GM23338 (cell line): Measurements from ENCODE around the gene MCU. TPM values are rescaled to one million over a fixed set of nuclear protein-coding genes. Genes with fewer than 3 reads are reported as not detected.
A peak's percentile ranks its signal among the peaks of the same experiment; 100 is the strongest.

Experiments used
- ATAC-seq: fragments of 200-7000 bp; cut with Tn5 transposase; 3 replicates; pipeline ENCODE4 v1.9.1; 2020
- DNase-seq: peaks from one replicate; pipeline ENCODE4 v3.0.0-alpha.2; 2015; ENCODE audit warnings: low spot score
- H2AFZ ChIP-seq: fragments of 200-600 bp; sonication (generic); 2 replicates; pipeline ENCODE4 v1.8.0; 2016; ENCODE audit warnings: antibody characterized with exemption, mild to moderate bottlenecking, moderate library complexity
- H3F3A ChIP-seq: fragments of 200-600 bp; sonication (generic); replicated peaks from 2 replicates; pipeline ENCODE4 v1.8.0; 2017; ENCODE audit warnings: antibody characterized with exemption, mixed run types, low read depth
- H3K27ac ChIP-seq: fragments of 200-600 bp; sonication (generic); 2 replicates; pipeline ENCODE4 v1.6.1; 2016; ENCODE audit warnings: low read depth
- H3K27me3 ChIP-seq: fragments of 200-600 bp; sonication (generic); 2 replicates; pipeline ENCODE4 v1.8.0; 2016; ENCODE audit warnings: mild to moderate bottlenecking, mixed run types, moderate library complexity; ENCODE audit not compliant: insufficient read depth
- H3K36me3 ChIP-seq: fragments of 200-600 bp; sonication (generic); 2 replicates; pipeline ENCODE4 v1.8.0; 2016; ENCODE audit warnings: mild to moderate bottlenecking; ENCODE audit not compliant: insufficient read depth
- H3K4me1 ChIP-seq: fragments of 200-600 bp; sonication (generic); 2 replicates; pipeline ENCODE4 v1.8.0; 2016; ENCODE audit warnings: mild to moderate bottlenecking, moderate library complexity; ENCODE audit not compliant: insufficient read depth
- H3K4me2 ChIP-seq: fragments of 200-600 bp; sonication (generic); 2 replicates; pipeline ENCODE4 v1.7.1; 2017; ENCODE audit warnings: mixed run types
- H3K4me3 ChIP-seq: fragments of 200-600 bp; sonication (generic); 2 replicates; pipeline ENCODE4 v1.6.1; 2016; ENCODE audit warnings: mixed run types
- H3K79me2 ChIP-seq: fragments of 200-600 bp; sonication (generic); replicated peaks from 2 replicates; pipeline ENCODE4 v1.8.0; 2017; ENCODE audit warnings: mild to moderate bottlenecking; ENCODE audit not compliant: insufficient read depth
- H3K9me2 ChIP-seq: fragments of 200-600 bp; sonication (generic); 2 replicates; pipeline ENCODE4 v1.8.0; 2017; ENCODE audit not compliant: insufficient read depth
- H4K20me1 ChIP-seq: fragments of 200-600 bp; sonication (generic); replicated peaks from 2 replicates; pipeline ENCODE4 v1.8.0; 2017; ENCODE audit warnings: mild to moderate bottlenecking; ENCODE audit not compliant: insufficient read depth
- H3K27ac Mint-ChIP-seq: 2 replicates; pipeline ENCODE4 v1.8.0; 2020; ENCODE audit warnings: inconsistent platforms, mild to moderate bottlenecking, moderate library complexity, mixed read lengths
- H3K27me3 Mint-ChIP-seq: 3 replicates; pipeline ENCODE4 v1.8.0; 2022; ENCODE audit warnings: low read depth, mild to moderate bottlenecking, moderate library complexity, mixed read lengths, inconsistent platforms; ENCODE audit not compliant: insufficient read depth, poor library complexity
- H3K36me3 Mint-ChIP-seq: 3 replicates; pipeline ENCODE4 v1.8.0; 2021; ENCODE audit warnings: low read depth, mild to moderate bottlenecking, inconsistent platforms, moderate library complexity, mixed read lengths
- H3K4me1 Mint-ChIP-seq: 3 replicates; pipeline ENCODE4 v1.8.0; 2020; ENCODE audit warnings: mild to moderate bottlenecking, inconsistent platforms, mixed read lengths
- H3K4me3 Mint-ChIP-seq: 3 replicates; pipeline ENCODE4 v1.8.0; 2021; ENCODE audit warnings: moderate library complexity, mild to moderate bottlenecking, inconsistent platforms, mixed read lengths
- H3K9me3 Mint-ChIP-seq: 3 replicates; pipeline ENCODE4 v1.8.0; 2020; ENCODE audit warnings: moderate library complexity, mild to moderate bottlenecking, inconsistent platforms, mixed read lengths
- CREB1 ChIP-seq: fragments of 250-450 bp; sonication (Bioruptor Pico); IDR thresholded peaks from 2 replicates; pipeline ENCODE4 v1.5.0; 2020; ENCODE audit warnings: low read depth, mild to moderate bottlenecking, moderate library complexity
- CTCF ChIP-seq, 2 experiments: fragments of 200-600 bp in 1 of 2; sonication (generic) in 1 of 2; conservative IDR thresholded peaks; 2 replicates each; pipeline versions ENCODE4 v1.5.1 to v1.6.1; 2016 to 2017; ENCODE audit warnings: antibody characterized with exemption in 2 of 2, low read depth in 2 of 2, mild to moderate bottlenecking in 2 of 2, moderate library complexity in 1 of 2
- ETS1 ChIP-seq: IDR thresholded peaks from 2 replicates; pipeline ENCODE4 v1.6.1; 2016; ENCODE audit warnings: antibody characterized with exemption
- EZH2phosphoT487 ChIP-seq: fragments of 200-600 bp; sonication (generic); IDR thresholded peaks from one replicate; pipeline ENCODE4 v1.8.1; 2018; ENCODE audit warnings: antibody characterized with exemption; ENCODE audit not compliant: unreplicated experiment
- JUNB ChIP-seq: IDR thresholded peaks from one replicate; pipeline ENCODE4 v1.6.1; 2016; ENCODE audit warnings: antibody characterized with exemption; ENCODE audit not compliant: unreplicated experiment
- REST ChIP-seq: IDR thresholded peaks from one replicate; pipeline ENCODE4 v1.6.1; 2018; ENCODE audit warnings: antibody characterized with exemption; ENCODE audit not compliant: unreplicated experiment
- ZNF331 ChIP-seq: fragments of 250-450 bp; sonication (Bioruptor Pico); IDR thresholded peaks from 2 replicates; pipeline ENCODE4 v1.5.0; 2020; ENCODE audit warnings: low read depth, mild to moderate bottlenecking, moderate library complexity
- polyA plus RNA-seq: library from polyadenylated mRNA; unstranded; fragments of >200 nt; fragmentation: Nextera tagmentation; extraction: Ambion mirVana; gene quantifications from 2 replicates; pipeline ENCODE4 v1.2.1, GENCODE V29; 2016
- total RNA-seq: library from RNA; depleted of rRNA; stranded (reverse); fragments of >200 nt; shearing (Covaris generic); gene quantifications from 2 replicates; pipeline ENCODE4 v1.2.3, GENCODE V29; 2014

Gene MCU
- total and polyA plus RNA-seq, 2 experiments from 2014 or later, result 41.8 to 68.2 TPM

GRCh38 chr10:72802332-72802731, 110.4 kb downstream of the MCU start (continued):
- TF ChIP-seq REST (no peak), ZNF331 (CRISPR knock-in tag) (no peak), CTCF (conservative IDR thresholded peaks at IDR 0.05; ENCODE audit: low read depth in 2 of 2) (no peak), ETS1 (no peak), EZH2phosphoT487 (no peak)

- H3K4me3 Mint-ChIP-seq, result no peak overlapping the region
These were observed 111.0 kb downstream of the MCU start for GRCh38 chr10:72802763-72803505.

More at GRCh38 chr10:72802763-72803505, 111.0 kb downstream of the MCU start:
- H2AFZ ChIP-seq, result no peak overlapping the region
- no peaks in the 10 kb centered on the region for H3K36me3 ChIP-seq
- no peaks in the 10 kb centered on the region for H3K9me3 Mint-ChIP-seq
- H3K27ac ChIP-seq, result no peak overlapping the region
- H3K27me3 ChIP-seq, result no peaks in the 10 kb centered on the region
- H3K4me1 ChIP-seq, result peaks cover 19% of the 10 kb centered on the region; the same call in 1 of the 2 replicates
- peak overlapping the region; percentile 35 for H3K27ac Mint-ChIP-seq
- no peaks in the 10 kb centered on the region for H3F3A ChIP-seq
- H3K4me1 Mint-ChIP-seq, result peaks cover 15% of the 10 kb centered on the region
- H3K4me2 ChIP-seq, result no peak overlapping the region
- H3K79me2 ChIP-seq, result peaks cover 22% of the 10 kb centered on the region
- DNase-seq, result no peak
- TF ChIP-seq JUNB (no peak), CREB1 (CRISPR knock-in tag) (no peak)
- H3K36me3 Mint-ChIP-seq, result no peaks in the 10 kb centered on the region
- H3K9me2 ChIP-seq, result no peaks in the 10 kb centered on the region
- peaks cover 2% of the 10 kb centered on the region for H3K27me3 Mint-ChIP-seq
- no peak for ATAC-seq
- H4K20me1 ChIP-seq, result peaks cover 6% of the 10 kb centered on the region; the same call in 1 of the 2 replicates
- H3K4me3 ChIP-seq, result no peak overlapping the region
